IPS-NIHi11 (cell line): Measurements from ENCODE around the gene CLCN5.
"Not testable (repeated sequence)": the region's sequence is repeated elsewhere in the genome, so short reads cannot be mapped to it uniquely, and the experiment has no call there.

Source experiments
- DNase-seq: peaks from one replicate; pipeline ENCODE4 v3.0.0; 2012; ENCODE audit warnings: mixed read lengths, low spot score

CLCN5 gene

DNA sequence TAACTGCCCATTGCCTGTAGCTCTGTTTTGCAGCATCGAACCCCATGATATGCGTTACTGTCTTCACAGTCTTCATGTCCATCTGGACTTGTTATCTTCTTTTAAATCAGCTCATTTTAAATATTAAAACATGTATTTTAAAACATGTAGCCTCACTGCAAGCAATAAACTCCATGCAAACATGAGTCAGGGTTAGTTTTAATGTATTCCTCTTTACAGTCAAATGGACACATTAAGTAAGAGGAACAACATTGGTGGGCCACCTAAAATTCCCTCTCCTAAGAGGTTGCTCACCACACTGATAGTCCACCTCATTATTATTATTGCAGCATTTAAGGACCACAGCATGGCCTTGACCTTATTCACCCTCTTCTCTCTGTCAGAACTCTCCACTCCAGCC lies 74.1 kb downstream of the CLCN5 start:
- no peak for DNase-seq

DNA sequence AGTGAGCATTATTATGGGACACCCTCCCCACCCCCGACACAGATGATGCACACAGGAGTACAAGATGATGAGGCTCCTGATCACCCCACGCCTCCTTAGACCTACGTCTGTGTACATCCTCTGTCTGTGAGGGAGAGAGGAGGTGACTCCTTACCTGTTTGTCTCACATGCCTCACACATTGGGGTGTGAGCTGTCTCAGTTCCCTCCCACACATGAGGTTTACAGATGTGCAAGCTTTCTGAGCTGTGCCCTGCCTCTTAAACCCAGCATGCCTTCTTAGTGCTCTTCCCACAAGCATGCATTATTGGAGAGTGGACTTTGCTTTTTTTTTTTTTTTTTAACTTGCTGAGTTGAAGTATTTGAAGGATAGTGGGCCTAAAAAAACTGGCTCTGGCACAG lies 76.7 kb downstream of the CLCN5 start:
- DNase-seq: no peak

DNA sequence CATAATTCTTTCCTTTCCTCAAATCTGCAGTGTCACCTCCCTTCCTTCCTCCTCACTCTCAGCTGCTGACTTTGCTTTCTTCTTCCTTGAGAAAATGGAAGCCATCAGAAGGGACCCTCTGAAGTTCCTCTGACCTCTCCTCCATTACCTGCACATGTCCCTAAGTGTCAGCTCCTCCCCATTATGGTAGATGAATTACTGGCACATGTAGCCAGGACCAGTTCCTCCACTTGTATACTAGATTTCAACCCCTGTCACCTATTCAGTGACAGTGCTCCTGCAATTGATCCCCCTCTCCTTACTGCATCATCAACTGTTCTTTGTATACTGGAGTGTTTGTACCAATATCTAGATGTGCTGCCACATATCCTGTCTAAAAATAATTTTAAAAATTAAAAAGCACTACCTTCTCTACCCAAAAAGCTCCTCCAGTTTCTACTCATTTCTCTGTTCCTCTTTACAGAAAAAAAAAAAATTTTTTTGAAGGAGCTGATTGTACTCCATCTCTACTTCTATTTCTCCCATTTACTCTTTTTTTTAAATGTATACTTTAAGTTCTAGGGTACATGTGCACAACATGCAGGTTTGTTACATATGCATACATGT lies 78.6 kb downstream of the CLCN5 start:
- DNase-seq: no peak

GRCh38 chrX:50002067-50002714 lies 79.8 kb downstream of the CLCN5 start:
- no peak for DNase-seq

- no peak for DNase-seq
Measured at GRCh38 chrX:50003467-50003866, 81.1 kb downstream of the CLCN5 start.

GRCh38 chrX:50003927-50004326 lies 81.5 kb downstream of the CLCN5 start:
- DNase-seq: no peak

DNA sequence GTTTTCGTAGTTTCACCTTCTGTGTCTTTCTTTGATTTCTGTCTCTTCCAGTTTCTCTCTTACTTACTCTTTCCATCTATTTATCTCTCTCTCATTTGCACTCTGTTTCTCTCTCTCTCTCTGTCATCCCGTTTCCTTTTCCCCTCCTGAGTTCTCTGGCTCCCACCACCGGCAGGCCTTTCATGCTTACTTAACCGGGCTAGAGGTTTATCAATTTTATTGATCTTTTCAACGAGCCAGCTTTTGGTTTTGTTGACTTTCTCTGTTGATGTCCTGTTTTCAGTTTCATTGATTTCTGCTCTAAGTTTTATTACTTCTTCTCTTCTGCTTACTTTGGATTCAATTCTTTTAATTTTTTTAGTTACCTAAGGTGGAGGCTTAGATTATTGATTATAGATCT lies 103.2 kb downstream of the CLCN5 start:
- DNase-seq: not testable (repeated sequence)

DNA sequence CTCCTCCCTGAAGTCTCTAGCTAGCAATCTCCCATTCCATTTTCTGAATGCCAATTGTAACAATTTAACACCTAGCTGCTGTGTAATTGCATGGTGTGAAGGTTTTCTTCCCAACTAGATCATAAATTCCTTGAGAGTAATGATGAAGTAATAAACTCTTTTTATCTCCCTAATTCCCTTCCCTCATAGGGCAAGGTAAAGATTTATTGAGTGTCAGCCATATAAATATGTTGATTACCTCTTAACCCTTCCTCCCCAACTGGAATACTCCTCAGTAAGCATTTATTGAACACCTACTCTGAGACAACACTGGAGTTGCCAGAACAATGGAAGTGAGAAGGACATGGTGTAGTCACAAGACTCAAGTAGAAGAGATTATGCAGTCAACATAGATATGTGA lies 112.7 kb downstream of the CLCN5 start:
- DNase-seq: no peak

DNA sequence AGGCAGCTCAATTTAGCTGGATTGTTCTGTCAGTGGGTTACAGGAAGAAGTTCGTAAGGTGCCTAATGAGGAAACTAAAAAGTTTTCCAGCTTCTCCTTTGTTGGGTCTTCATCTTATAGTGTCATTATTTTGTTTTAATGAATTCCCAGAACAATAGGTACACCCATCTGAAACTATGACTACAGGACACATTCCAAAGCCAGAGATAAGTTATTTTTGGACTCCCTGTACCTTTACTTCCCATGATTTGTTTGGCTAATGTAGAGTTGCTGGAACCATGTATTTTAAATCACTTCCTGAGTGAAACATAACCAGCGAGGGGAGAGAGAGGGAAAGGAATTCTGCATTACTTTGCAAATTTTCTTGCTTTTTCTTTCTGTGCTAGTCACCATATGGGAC lies 114.0 kb downstream of the CLCN5 start:
- DNase-seq: no peak

DNA sequence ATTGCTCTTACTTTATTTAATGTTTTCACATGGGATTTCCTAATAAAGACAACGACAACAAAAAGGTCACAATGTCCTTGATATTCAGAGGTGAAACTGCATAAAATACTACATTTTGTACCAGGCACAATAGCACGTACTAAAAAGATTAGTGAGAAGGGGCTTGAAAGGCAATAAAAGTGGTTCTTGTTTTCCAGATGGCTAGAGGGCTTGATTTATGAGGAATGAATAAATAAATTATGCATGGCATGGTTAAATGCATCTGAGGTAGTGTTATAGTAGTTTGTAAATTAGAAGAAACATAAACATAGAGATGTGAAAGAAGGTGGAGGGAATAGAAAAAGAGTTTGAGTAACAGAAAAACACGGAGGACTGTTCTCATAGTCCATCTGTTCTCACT lies 123.4 kb downstream of the CLCN5 start:
- no peak for DNase-seq

GRCh38 chrX:50049228-50049627 lies 126.8 kb downstream of the CLCN5 start:
- DNase-seq: no peak

- peak; percentile 8 for DNase-seq
Measured at GRCh38 chrX:50054147-50054546, 131.8 kb downstream of the CLCN5 start.

DNA sequence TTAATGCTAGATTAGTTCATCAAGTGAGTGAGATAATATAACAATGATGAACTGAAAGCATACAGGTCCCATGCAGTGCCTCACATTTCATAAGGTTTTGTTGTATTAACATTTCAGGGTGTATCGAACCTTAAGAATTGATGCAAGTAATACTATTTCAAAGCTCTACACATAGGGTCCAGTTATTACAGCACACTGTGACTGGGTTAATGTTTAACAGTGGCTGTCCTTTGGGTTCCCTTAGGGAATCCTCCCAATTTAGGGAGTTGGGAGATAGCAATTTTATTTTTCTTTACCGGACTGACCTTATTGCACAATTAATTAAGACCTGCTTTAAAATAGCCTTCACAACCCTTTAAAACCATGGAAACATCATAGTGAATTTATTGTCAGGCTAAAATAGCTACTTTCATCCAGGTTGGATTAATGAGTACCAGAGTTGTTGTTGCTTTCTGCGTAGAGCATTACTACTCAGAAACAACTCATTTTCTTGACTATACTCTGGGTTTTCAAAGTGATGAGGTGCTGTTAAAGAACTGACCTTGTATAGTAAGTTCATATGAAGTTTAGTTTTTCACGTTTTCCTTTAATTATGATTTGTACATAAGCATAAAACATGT lies 144.0 kb downstream of the CLCN5 start:
- no peak for DNase-seq

DNA sequence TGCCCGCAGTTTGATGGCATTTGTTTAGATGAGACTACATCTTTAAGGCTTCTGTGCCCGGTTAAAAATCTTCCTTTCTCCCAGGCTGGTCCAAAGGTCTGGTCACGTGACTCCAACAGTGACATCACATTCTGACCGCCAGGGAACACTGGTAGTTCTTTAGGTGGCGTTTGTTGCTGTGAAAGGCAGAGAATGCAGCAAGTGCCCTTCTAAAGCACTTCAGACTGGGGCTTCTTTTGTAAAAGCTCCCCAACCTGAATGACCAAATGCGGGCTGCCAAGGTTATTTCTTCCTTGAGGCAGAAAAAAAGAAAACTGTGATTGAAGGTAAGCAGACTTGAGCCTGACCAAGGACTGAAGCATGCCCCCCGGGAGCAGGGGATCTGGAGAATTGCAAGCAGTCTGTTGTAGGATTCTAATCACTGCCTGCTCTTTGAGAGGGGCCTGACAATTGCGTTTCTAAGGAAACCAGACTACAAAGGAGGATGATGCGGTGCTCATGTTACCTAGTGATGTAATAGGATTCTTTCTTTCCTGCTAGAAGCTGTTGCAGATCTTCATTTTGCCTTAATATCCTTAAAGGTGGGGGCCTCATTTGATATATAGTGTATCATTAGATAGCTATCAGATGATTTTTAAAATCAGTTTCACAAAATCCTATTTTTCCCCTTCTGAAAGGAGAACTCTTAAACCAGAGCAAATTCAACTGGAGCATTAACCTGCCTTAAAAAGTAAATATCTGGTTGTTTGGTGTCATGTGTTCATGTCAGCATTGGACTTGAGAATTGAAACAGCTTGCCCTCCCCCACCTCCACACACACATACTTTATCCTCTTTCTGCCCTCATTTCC lies 145.3 kb downstream of the CLCN5 start:
- DNase-seq: peak; percentile 74

- DNase-seq: no peak
Measured at GRCh38 chrX:50068285-50068563, 145.8 kb downstream of the CLCN5 start.

GRCh38 chrX:50068893-50069292 lies 146.5 kb downstream of the CLCN5 start:
- DNase-seq: no peak

DNA sequence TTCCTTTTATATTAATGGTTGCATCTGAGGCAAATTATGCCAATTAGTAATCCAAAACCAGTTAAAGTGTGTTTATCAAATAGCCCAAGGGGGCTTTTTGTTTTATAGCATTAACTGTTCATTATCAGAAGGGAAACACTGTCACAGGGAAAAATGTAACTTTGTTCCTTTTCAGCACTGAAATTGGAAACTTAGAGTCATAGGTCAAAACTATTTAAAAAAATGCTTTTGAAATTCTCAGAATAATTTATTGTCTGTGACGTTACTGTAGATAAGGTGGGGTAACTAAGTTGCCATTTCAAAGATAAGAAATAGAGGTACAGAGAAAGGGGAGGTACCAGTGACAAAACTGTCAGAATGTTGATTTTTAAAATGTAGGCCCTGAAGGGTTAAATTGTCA lies 149.1 kb downstream of the CLCN5 start:
- DNase-seq: no peak

DNA sequence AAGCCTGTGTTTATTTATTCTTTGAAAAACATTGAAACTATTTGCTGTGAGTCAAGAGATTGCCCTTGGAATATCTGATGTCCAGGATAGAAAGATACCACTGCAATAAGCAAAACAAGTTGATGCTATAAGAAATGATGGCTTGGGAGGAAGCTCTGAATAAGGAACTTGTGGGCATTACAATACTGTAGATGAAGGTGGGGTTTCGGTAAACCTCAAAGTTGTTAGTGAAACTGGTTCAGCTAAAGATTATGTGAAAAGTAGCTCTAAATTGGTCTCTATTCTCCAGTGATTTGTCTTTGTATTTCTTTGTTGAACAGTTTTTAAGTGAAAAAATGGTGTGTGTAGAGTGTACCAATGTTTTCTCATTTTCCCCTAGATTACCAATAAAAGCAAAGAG lies 149.7 kb downstream of the CLCN5 start:
- no peak for DNase-seq

DNA sequence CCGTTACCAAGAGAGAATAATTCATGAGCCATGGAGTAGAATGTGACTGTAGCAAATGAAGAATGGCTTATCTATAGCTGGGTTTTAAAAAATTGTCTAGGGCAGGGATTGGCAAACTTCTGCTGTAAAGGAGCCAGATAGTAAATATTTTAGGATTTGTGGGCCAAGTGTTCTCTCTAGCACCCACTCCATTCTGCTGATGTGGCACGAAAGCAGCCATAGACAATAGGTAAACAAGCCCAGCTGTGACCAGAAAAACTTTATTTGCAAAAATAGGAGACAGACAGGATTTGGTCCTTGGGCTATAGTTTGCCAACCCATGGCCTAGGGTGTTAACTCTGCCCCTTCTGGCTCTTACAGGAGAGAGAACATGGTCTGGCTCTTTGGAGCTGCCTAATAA lies 151.2 kb downstream of the CLCN5 start:
- no peak for DNase-seq

- no peak for DNase-seq
Measured at GRCh38 chrX:50075630-50076339, 153.4 kb downstream of the CLCN5 start.

DNA sequence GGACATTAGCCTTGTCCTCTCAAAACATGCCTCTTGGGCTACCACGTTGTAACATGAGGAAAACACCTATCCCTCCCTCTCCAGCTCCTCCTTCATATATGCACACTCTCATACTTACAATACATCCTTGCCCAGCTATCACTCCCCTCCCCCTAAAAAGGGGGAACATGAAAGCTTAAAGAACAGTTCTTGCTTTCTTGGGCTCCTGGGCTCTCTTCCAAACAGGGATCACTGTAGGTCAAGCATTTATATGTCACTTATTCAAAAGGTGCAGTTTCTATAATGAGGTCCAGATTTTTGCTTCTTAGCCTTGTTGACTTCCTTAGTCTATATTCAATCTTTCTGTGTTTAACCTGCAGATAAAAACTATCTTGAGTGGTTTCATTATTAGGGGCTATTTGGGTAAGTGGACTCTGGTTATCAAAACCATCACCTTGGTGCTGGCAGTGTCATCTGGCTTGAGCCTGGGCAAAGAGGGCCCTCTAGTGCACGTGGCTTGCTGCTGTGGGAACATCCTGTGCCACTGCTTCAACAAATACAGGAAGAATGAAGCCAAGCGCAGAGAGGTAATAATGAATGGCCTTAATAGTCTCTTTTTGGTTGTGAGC lies 159.0 kb downstream of the CLCN5 start:
- no peak for DNase-seq

DNA sequence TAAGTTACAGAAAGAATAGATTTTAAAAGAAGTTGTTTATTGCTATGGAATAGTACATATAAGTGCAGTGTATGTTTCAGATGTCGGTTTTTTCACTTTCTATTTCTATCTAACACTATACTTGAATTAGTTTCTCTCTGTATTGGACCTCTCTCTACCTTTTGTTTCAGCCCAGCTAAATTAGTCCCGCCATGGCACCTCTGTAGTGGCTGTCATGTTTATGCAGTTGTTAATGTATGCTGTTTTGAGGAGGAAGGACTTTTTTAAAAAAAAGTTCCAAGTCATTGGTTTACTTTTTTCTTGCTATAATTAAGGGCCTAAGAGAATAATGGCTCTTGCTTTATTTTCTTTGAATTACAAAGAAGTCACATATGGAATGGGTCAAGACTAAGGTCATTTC lies 160.3 kb downstream of the CLCN5 start:
- no peak for DNase-seq
